IPS DF 6.9 (cell line): ENCODE data around the gene OR56A5.

Experiments
- DNase-seq: peaks from one replicate; pipeline ENCODE4 v3.0.0-alpha.2; 2013; ENCODE audit warnings: low read depth, low spot score
- H3K27ac ChIP-seq: one replicate; pipeline ENCODE4 v1.5.1; 2013; ENCODE audit warnings: low read length, control low read depth
- H3K27me3 ChIP-seq: 2 replicates; pipeline ENCODE4 v1.6.1; 2013; ENCODE audit warnings: mild to moderate bottlenecking, low read length; ENCODE audit not compliant: control insufficient read depth, insufficient read depth
- H3K36me3 ChIP-seq: 2 replicates; pipeline ENCODE4 v1.6.1; 2013; ENCODE audit warnings: low read length; ENCODE audit not compliant: control insufficient read depth, insufficient read depth
- H3K4me1 ChIP-seq: 2 replicates; pipeline ENCODE4 v1.6.1; 2013; ENCODE audit warnings: low read length; ENCODE audit not compliant: control insufficient read depth, insufficient read depth
- H3K4me3 ChIP-seq: 2 replicates; pipeline ENCODE4 v1.5.1; 2013; ENCODE audit warnings: mild to moderate bottlenecking, low read length
- H3K9me3 ChIP-seq: 2 replicates; pipeline ENCODE4 v1.6.1; 2013; ENCODE audit warnings: low read length, inconsistent platforms; ENCODE audit not compliant: control insufficient read depth, insufficient read depth
- WGBS: extraction: QIAGEN DNeasy Blood & Tissue Kit; methylation state at CpG from one replicate; pipeline ENCODE4 v1.1.7; 2013; ENCODE audit warnings: mixed read lengths, missing lambda C conversion rate; ENCODE audit not compliant: insufficient read length, insufficient coverage; 5-methylcytosine and 5-hydroxymethylcytosine counted together

The OR56A5 gene

GRCh38 chr11:5968394-5968793 lies at the start of gene OR56A5:
TSS of gene OR56A5 (minus strand) at chr11:5968494. CDS start at chr11:5968494, 0 bp downstream.
- no peaks in the 10 kb centered on the region for H3K36me3 ChIP-seq
- no peak within 1 kb of the TSS for H3K27ac ChIP-seq
- H3K4me3 ChIP-seq, result no peak within 1 kb of the TSS
- DNase-seq, result no peak
- no peaks in the 10 kb centered on the region for H3K4me1 ChIP-seq
- H3K9me3 ChIP-seq, result no peaks in the 10 kb centered on the region; the same call in 1 of the 2 replicates
- no peaks in the 10 kb centered on the region for H3K27me3 ChIP-seq

- H3K4me1 ChIP-seq, result no peaks in the 10 kb centered on the region
- WGBS, result no CpG with 5 or more reads among the region's 3 CpGs
- DNase-seq, result no peak
- H3K4me3 ChIP-seq, result no peak overlapping the region
- no peaks in the 10 kb centered on the region for H3K9me3 ChIP-seq
- no peaks in the 10 kb centered on the region for H3K27me3 ChIP-seq
- no peaks in the 10 kb centered on the region for H3K36me3 ChIP-seq
- H3K27ac ChIP-seq, result no peak overlapping the region
Measured at GRCh38 chr11:6013042-6013441, 44.7 kb upstream of the OR56A5 start.

- DNase-seq, result no peak
- H3K4me1 ChIP-seq, result no peaks in the 10 kb centered on the region
- no peaks in the 10 kb centered on the region for H3K36me3 ChIP-seq
- H3K27me3 ChIP-seq, result no peaks in the 10 kb centered on the region
- H3K27ac ChIP-seq, result no peak overlapping the region
- no peaks in the 10 kb centered on the region for H3K9me3 ChIP-seq
- WGBS, result no CpG with 5 or more reads among the region's 4 CpGs
- H3K4me3 ChIP-seq, result no peak overlapping the region
Measured at GRCh38 chr11:6012035-6012668, 43.9 kb upstream of the OR56A5 start.

- Histone ChIP-seq H3K27me3 (no peaks in the 10 kb centered on the region), H3K4me1 (no peaks in the 10 kb centered on the region), H3K9me3 (no peaks in the 10 kb centered on the region), H3K27ac (no peak within 1 kb of the TSS), H3K36me3 (no peaks in the 10 kb centered on the region), H3K4me3 (no peak within 1 kb of the TSS)
- no peak for DNase-seq
Measured at GRCh38 chr11:6006846-6007245, 38.6 kb upstream of the OR56A5 start, which contains the start of gene OR56A4. TSS of gene OR56A4 (minus strand) at chr11:6006946. CDS start at chr11:6002992, 3,954 bp downstream.

GRCh38 chr11:6006395-6006794 lies 38.1 kb upstream of the OR56A5 start:
- H3K4me1 ChIP-seq, result no peaks in the 10 kb centered on the region
- H3K27me3 ChIP-seq, result no peaks in the 10 kb centered on the region
- H3K4me3 ChIP-seq, result no peak overlapping the region
- no peak overlapping the region for H3K27ac ChIP-seq
- DNase-seq, result no peak
- no peaks in the 10 kb centered on the region for H3K36me3 ChIP-seq
- no peaks in the 10 kb centered on the region for H3K9me3 ChIP-seq

- no peak for DNase-seq
- no peaks in the 10 kb centered on the region for H3K36me3 ChIP-seq
- no peaks in the 10 kb centered on the region for H3K27me3 ChIP-seq
- H3K4me1 ChIP-seq, result no peaks in the 10 kb centered on the region
- no peak overlapping the region for H3K27ac ChIP-seq
- H3K9me3 ChIP-seq, result no peaks in the 10 kb centered on the region
- WGBS, result no CpG with 5 or more reads among the region's 7 CpGs
- no peak overlapping the region for H3K4me3 ChIP-seq
Measured at GRCh38 chr11:6002202-6002699, 34.0 kb upstream of the OR56A5 start.

GRCh38 chr11:5994791-5995190 lies 26.5 kb upstream of the OR56A5 start:
- no CpG with 5 or more reads among the region's 14 CpGs for WGBS
- H3K4me3 ChIP-seq, result no peak overlapping the region
- H3K27ac ChIP-seq, result no peak overlapping the region
- no peaks in the 10 kb centered on the region for H3K4me1 ChIP-seq
- DNase-seq, result no peak
- no peaks in the 10 kb centered on the region for H3K9me3 ChIP-seq
- no peaks in the 10 kb centered on the region for H3K36me3 ChIP-seq
- H3K27me3 ChIP-seq, result no peaks in the 10 kb centered on the region

GRCh38 chr11:5992604-5993251 lies 24.4 kb upstream of the OR56A5 start:
- H3K27ac ChIP-seq, result no peak overlapping the region
- no peaks in the 10 kb centered on the region for H3K36me3 ChIP-seq
- H3K9me3 ChIP-seq, result no peaks in the 10 kb centered on the region
- no peaks in the 10 kb centered on the region for H3K27me3 ChIP-seq
- no CpG with 5 or more reads among the region's 3 CpGs for WGBS
- no peak overlapping the region for H3K4me3 ChIP-seq
- H3K4me1 ChIP-seq, result no peaks in the 10 kb centered on the region
- peak; percentile 18 for DNase-seq

- DNase-seq, result no peak
- Histone ChIP-seq H3K9me3 (no peaks in the 10 kb centered on the region), H3K4me1 (no peaks in the 10 kb centered on the region), H3K4me3 (no peak overlapping the region), H3K27me3 (no peaks in the 10 kb centered on the region), H3K36me3 (no peaks in the 10 kb centered on the region), H3K27ac (no peak overlapping the region)
- no CpG with 5 or more reads among the region's 3 CpGs for WGBS
Measured at GRCh38 chr11:5992150-5992549, 23.9 kb upstream of the OR56A5 start.

- Histone ChIP-seq H3K9me3 (no peaks in the 10 kb centered on the region), H3K27me3 (no peaks in the 10 kb centered on the region), H3K4me1 (no peaks in the 10 kb centered on the region), H3K4me3 (no peak overlapping the region), H3K27ac (no peak overlapping the region), H3K36me3 (no peaks in the 10 kb centered on the region)
- DNase-seq, result no peak
- WGBS, result no CpG with 5 or more reads among the region's 4 CpGs
Measured at GRCh38 chr11:5989203-5989602, 20.9 kb upstream of the OR56A5 start.

GRCh38 chr11:5986885-5987284 lies 18.6 kb upstream of the OR56A5 start, which contains the start of gene OR52L1:
TSS of gene OR52L1 (minus strand) at chr11:5986985. CDS start at chr11:5986930, 55 bp downstream.
- Histone ChIP-seq H3K4me3 (no peak within 1 kb of the TSS), H3K27ac (no peak within 1 kb of the TSS), H3K36me3 (no peaks in the 10 kb centered on the region), H3K4me1 (no peaks in the 10 kb centered on the region), H3K9me3 (no peaks in the 10 kb centered on the region), H3K27me3 (no peaks in the 10 kb centered on the region)
- no peak for DNase-seq
- no CpG with 5 or more reads among the region's 1 CpG for WGBS
